Stimulated activated CD4-positive, alpha-beta T cell treated with anti-CD3 and anti-CD28 coated beads, Interleukin-15, amount 100 ng/mL, for 24 hours (primary cell): ENCODE measurements around the gene RGS9.
A peak's percentile ranks its signal among the peaks of the same experiment; 100 is the strongest.

Source experiments
- DNase-seq: peaks from one replicate; pipeline ENCODE4 v3.0.0-alpha.2; 2020

RGS9 gene

DNA sequence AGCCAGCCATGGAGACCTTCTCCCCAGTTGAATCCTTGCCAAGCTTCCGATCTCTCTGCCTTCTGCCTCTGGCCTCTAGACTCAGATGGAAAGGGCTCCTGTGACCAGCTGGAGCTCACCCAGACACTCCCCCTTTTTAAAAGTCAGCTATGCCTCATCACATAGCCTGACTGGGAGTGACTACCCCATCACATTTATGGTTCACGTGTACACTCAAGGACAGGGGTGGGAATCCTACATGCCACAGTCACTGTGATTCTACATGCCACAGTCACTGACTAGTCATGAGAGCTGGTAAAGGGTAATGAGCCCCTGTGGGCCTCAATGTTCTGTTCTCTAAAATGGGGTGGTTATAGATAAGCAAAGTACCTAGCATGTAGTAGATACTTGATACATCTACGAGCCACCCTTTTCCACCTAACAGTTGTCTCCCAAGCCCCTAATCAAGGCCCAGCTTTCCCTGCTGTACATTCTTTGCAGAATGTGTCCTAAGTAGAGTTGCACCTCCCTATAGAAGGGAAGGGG is 85.1 kb downstream of the RGS9 start:
- DNase-seq, result no peak

DNA sequence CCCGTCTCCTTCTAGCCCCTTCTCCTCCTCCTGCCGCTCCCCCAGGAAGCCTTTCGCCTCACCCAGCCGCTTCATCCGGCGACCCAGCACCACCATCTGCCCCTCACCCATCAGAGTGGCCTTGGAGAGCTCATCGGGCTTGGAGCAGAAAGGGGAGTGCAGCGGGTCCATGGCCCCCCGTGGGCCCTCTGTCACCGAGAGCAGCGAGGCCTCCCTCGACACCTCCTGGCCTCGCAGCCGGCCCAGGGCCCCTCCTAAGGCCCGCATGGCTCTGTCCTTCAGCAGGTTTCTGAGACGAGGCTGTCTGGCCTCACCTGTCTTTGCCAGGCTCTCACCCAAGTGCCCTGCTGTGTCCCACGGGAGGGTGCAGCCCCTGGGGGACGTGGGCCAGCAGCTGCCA is 87.9 kb downstream of the RGS9 start:
- no peak for DNase-seq

DNA sequence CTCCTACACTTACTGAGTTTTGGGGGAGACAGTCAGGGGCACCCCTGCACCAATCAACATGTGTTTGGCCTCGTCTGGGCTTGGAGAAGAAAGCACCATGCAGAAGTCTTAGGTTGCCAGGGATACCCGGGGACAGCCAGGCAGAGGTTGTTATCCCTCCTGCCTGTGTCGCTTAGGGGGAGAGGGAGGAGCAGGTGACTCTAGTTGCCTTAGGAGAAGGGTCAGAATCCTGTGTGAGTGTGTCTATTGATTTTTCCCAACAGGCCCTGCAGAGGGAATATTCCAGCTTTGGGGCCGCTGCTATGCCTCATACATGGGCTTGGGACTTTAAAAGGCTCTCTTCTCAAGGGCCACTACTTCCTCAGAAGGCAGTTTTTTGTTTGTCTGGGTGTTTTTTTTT is 89.1 kb downstream of the RGS9 start:
- DNase-seq, result no peak

DNA sequence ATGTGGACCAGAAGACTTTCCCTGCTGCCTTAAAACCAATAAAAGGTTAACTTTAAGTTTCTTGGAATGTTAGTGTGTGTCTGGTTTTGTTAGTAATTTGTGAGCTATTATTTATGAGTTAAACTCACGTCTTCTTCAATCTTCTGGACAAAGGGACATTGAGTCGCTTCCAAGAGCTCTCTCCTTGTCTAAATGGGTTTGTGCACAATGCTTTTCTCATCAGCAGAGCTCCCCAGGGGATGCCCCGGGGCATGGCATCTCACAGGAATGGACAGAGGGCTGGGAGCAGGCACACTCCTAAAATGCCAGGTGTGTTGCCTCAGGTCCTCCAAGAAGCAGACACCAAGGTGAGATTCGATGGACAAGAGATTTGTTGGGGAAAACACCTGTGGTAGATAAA is 90.5 kb downstream of the RGS9 start:
- DNase-seq, result no peak

DNA sequence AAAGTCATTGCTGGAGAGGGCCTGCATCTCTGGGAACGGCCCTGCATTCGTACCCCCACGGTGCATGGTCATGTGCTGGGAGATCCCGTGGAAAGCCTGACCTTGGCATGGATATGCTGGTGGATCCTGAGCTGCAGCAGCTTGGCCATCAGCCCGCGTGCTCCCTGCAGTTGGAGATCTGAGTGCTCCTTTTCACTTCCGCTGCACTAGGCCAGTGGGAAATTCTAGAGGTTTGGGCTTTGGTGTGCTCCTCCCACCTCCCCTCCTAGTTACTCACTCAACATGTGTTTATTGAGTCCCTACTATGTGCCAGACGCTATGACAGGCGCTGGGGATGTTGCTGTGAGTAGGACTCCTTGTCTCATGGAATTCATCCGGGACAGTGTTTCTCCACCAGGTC is 91.1 kb downstream of the RGS9 start:
- no peak for DNase-seq

DNA sequence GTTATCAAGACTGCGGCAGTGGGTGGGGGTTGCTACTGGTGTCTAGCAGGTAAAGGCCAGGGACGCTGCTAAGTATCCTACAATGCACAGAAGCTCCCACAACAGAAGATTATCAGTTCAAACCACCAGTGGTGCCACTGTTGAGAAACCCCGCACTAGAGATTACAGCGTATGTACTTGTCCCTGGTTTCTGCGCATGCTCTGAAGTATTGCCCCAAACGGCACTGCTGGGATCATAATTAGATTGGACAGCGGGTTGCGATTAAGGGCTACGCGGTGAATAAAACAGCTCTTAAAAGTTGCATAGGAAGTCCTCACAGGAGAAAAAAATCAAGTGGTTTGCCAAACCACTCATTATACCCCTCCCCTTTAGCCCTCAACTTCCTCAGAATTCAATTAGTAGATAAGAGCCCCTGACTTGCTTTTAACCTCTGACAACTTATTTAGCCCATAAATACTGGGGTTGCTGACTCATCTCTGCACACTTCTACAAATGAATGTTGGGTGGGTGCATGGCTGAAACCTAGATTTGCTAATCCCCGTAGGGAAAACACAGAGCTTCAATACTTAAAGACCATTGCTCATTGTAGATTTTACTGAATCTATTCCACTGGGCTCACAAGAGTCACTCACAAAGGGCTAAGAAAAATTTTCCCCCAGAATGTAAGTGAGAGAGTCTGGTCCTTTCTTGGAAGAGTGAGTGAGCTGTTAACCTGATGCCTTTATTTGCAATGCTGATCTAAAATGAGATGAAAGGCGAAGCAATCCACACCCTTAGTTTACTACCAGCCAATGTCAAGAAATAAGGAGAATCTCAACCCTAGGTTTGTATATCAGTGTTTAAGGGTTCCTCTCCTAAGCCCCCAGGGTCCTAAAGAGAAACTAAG is 91.8 kb downstream of the RGS9 start:
- DNase-seq, result peak; percentile 72

DNA sequence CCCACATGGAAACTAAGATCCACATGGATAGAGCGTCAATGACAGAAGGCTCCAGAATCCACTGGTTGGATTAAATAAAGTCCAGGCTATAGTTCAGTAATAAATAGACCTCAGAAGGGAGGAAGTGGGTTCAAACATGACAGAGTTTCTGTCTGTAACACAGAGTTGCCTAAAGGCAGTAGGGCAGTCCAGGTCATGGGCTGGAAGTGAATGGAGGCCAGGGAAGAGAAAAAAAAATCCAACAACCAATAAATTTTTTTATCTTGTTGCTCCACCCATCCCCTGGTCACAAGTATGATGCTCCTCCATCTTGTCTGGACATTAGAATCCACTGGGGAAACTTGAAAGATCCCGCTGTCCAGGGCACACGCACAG is 92.4 kb downstream of the RGS9 start:
- no peak for DNase-seq

DNA sequence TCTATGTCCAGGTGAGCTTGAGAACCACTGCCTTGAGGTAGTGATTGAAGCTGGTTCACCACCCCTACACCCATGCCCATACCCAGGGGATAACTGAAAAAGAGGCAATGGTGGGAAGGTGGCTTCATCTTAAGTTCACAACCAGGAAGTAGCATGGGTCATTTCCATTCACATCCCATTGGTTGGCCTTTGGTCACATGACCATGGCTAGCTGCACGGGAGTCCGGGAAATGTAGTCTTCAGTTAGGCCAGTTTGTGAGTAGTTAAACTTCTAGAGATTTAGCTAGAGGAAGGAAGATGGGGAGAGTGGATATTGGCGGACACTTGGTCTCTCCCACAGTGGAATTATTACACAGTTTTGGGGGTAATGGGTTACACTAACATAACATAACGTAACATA is 92.9 kb downstream of the RGS9 start:
- no peak for DNase-seq

DNA sequence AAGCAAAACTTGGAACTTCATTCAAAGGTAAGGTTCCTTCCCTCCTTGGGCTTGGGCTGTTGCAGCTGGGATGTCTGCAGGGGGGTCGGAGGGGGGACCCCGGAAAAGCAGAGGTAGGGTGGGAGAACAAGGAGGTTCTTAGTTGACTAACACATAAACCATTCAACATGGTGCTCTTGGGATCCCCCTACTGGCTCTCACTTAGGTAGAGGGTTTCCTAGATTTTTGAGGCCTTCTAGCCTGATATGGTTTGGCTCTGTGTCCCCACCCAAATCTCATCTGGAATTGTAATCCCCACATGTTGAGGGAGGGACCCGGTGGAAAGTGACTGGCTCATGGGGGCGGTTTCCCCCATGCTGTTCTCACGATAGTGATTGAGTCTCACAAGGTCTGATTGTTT is 93.9 kb downstream of the RGS9 start:
- no peak for DNase-seq

DNA sequence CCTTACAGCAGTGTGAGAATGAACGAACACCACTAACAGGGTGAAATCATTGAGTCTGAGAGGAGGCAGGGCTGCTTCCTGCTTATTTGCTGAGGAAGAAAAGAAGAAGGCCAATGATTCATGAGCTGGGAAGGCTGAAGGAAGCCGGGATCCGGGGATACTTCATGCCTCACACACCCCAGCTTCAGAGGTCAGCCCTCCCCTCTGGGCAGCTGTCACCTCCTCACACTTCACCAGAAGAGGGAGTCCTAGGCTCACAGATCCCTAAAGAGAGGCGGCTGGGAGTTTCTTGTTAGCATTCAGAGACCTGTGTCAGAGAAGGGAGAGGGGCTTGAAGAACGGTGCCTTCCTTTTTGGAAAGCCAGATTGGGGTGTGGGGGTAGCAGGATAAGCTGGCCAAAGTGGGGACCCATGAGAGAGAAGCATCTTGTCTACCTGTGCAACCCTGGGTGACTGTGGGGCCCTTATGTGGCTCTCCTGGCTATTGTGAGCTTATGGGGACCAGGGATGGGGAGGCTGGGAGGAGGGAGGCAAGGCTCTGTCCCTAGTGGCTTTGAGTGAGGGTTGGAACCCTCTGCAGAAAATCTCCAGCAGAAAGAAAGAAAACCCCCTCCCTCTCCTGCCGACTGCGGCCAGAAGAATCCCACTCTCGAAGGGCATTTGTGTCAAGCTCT is 94.6 kb downstream of the RGS9 start:
- DNase-seq, result peak; percentile 62

DNA sequence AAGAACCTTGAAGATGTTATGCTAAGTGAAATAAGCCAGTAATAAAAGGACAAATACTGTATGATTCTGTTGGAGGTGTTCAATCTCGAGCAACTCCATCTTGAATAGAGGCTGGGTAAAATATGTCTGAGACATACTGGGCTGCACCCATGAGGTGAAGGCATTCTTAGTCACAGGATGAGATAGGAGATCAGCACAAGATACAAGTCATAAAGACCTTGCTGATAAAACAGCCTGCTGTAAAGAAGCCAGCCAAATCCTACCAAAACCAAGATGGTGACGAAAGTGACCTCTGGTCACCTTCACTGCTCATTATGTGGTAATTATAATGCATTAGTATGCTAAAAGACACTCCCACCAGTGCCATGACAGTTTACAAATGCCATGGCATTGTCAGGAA is 98.1 kb downstream of the RGS9 start:
- no peak for DNase-seq

DNA sequence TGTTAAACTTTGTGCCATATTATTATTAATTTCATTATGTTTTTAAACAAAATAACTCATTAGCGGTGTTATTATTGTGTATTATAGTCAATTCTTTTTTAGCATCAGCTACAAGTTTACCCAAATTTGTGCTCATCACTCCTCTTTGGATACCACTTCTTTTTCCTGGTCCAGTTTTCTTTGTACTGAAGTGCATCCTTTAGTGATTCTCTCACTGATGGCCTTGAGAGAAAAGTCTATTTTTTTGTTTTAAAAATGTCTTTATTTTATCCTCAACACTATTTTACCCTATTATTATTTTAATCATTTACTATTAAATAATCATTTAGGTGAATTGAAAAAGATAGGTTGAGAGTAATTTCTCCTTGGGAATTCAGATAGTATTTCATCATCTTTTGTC is 99.2 kb downstream of the RGS9 start:
- DNase-seq, result no peak

DNA sequence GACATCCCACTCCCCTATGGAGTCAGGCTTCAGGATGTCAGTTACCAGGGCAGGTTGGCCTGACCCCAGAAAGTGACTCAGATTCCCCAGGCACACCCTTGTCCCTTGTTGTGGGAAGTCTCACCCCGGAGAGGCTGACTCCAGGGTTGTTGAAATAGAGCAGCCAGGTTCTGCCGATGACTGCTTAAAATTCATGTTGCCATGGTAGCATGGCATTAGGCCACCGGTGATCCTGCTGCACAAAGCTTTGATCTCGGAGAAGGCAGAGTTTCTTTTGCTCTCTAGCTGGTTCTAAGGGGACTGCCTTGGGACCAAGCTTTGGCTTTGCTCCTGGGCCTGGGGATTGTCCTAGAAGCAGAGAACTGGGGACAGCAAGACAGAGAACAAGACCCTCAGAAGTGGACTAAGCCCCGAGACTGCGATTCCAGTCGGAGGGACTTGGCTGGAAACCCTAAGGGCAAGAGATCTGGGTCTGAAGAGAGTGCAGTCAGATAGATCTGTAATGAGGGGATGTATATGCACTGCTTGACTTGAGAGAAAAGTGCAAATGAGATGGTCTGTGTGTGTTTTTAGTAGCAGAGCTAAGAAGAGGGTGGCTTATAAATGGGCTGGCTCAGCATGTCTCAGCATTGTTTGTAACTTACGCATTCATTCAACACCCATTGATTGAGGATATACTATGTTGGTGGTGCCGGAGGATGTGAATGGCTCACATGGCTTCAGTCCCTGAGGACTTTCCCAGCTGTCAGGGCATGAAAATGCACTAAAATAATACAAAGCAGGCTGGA is 106.9 kb downstream of the RGS9 start:
- DNase-seq, result peak; percentile 50

DNA sequence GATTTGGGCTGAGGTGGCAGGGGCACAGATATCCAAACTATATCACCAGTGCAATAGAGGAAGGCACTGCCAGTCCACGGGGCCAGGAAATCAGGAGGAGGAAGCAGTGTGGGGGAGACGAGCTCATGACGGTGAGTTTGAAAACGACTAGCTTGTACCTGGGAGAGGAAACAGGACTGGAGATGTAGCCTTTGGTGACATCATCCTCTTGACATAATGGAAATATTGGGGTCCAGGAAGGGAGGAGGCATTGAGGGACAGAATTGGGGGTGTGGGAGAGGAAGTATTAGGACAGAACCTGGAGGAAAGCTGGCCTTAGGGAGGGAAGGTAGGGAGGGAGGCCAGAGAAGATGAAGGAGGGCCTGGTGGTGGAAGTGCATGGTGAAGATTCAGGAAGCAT is 109.1 kb downstream of the RGS9 start:
- DNase-seq, result no peak

DNA sequence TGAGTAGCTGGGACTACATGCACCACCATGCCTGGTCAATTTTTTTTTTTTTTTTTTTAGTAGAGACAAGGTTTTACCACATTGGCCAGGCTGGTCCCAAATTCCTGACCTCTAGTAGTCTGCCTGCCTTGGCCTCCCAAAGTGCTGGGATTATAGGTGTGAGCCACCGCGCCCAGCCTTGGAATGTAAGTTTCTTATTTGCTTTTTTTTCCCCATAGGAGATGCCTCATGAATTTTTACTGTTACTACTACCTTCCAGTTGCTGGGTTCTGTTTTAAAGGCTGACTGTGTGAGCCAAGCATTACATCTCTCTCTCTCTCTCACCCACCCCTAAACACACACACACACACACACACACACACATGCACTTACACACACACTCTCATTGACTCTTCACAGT is 112.6 kb downstream of the RGS9 start:
- no peak for DNase-seq

DNA sequence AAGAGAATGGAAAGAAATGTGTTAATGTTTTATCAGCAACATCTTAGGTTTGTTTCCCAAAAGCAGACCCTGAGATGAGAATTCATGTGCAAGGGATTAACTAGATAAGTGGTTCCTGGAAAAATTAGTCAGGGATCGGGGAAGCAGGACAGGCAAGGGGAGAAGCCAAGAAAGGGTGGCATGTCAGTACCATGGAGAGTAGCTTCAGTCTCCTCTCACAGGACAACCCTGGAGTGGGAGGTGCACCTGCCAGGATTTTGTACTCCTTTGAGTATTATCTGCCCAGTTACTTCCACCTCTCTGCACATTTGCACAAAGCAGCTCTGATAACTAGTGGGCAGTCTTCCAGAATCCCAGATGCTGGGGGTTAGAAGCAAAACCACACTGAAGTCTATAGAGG is 117.0 kb downstream of the RGS9 start:
- no peak for DNase-seq

DNA sequence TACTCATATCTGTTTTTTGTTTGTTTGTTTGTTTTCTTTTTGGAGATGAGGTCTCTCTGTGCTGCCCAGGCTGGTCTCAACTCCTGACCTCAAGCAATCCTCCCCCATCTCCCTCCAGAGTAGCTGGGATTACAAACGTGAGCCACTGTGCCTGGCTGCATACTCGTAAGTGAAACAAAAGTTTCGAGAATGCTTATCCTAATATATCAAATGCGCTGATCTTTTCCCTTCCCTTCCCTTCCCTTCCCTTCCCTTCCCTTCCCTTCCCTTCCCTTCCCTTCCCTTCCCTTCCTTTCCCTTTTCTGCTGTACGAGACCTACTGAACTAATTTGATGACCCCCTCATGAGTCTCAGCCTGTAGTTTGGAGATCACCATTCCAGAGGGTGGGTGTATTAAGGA is 122.1 kb downstream of the RGS9 start:
- DNase-seq, result no peak

DNA sequence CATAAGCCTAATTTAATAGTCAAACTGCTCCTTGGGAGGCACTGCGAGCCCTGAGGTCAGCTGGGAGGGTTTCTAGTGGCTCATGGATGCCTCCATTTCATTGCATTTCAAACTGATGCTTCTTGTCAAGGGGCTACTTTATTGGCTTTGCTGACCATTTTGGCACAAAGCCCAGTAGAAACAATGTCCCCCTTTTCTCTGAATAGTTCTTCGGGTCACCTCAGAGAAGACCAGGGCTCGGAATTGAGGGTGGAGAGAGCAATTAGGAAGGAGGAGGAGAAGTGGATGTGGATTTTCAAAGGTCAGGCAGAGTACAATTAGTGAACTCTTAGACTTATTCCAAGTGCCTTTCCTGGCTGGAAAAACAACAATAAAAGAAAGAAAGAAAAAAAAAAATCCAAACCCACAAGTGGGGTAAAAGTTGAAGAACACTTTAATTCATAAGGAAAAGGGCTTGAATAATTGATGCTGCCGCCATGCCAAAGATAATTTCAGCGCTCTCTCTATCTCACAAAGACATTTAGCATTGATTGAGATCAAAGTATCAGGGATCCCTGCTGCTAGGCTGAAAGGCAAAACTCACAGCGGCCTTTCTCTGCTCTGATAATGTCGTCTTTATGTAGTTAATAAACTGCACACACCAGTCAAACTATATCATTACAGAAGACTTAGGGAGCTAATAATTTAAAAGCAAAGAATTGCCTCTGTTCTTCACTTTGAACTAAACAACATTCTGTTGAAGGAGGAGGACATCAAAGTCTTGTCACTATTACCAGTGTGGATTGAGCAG is 122.7 kb downstream of the RGS9 start:
- DNase-seq, result no peak

DNA sequence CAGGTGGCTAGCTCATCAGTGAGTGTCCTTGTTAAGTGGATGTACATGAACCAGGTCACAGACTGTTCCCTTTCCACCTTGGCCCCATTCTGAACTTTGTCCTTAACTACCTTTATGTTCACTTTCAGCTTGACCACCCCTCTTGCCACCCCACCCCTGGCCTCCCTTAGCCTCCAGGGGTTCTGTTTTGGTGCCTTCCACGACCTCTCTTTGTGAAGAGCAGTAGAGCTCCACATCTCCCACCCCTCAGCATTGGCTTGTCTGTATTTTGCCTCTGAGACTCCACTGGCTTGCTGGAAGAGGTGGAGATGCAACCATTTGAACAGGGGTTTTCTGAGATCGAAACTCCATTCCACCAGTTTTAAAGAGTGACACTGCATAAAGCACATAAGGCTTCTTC is 123.5 kb downstream of the RGS9 start:
- DNase-seq, result no peak

DNA sequence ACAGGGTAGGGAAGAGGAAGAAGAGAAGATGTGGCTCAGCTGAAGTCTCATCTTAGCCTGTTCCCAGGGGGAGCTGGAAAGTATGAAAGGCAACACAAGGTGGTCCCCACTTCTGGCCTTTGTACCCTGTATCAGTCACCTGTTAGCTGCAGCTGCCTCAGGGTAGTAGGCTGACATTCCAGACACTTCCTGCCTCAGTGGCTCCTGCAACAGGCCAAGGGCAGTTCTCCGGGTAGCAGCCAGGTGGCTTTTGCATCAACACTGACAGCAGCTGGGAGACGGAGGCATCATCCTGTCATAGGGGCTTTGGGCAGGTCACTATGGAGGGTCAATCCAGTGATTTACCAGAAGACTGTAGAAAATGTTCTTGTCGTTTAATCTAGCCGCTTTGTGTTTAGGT is 124.0 kb downstream of the RGS9 start:
- no peak for DNase-seq

DNA sequence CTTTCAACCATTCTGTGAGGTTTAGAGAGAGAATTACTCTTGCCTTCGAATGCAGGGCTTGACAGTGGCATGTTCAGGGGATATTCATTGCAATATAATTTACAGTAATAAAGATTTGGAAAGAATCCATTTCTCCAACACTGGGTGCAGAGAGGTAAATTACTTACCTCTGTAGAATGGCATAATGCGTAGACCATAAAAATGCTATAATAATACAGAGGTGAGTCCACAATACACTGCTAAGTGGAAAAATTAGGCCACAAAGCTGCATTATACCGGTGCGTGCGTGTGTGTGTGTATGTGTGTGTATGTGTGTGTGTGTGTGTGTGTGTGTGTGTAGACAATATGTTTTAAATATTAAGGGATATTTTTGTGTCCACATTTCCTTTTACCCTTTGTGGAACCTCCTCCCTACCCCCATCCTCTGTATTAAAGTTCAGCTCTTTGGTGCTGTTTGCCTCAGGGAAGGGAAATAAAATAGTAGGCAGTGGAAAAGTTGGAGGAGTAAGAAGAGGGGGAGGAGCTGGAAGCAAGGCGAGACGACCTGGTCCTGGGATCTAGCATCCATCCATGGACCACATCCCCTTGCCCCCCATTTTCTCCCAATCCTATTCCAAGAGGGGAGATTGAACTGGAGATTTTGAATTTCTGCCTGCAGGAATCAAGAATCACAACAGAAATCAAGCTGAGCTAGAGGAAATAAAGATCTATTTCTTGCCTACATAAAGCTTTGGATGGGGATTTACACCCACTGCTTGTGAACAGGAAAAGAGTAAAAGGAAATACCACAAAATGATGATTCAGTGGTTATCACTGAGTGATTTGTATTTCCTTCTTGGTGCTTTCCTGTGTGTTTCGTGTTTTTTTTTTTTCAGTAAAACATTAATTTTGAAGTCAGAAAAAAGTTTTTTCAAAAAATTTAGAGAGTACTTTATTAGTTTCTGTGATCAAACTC is 124.8 kb downstream of the RGS9 start:
- DNase-seq, result no peak

DNA sequence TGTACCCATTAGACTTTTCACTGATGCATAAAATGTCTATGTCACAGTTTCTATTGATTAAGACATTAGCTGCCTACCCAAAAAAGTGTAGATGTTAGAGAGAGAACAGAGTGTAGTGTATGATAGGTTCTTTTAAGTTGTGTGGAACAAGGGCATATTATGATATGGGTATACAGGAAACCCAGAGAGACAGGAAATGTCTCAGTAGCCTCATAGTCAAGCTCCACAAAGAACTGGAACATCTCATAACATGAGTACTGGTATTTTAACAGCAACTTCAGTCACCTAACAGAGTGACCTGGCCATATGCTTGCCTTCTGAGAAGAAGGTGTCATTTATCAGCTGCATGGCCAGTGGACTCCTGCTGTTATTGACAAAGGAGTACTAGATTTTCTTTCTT is 128.1 kb downstream of the RGS9 start:
- DNase-seq, result no peak
